Stimulated activated CD4-positive, alpha-beta T cell treated with anti-CD3 and anti-CD28 coated beads, Interleukin-1b, Interleukin-23, amount 100 ng/mL, for 48 hours (primary cell): ENCODE results near the gene GDF9.

Experiments used
- DNase-seq: peaks from one replicate; pipeline ENCODE4 v3.0.0-alpha.2; 2020

GDF9 gene

GRCh38 chr5:132834057-132834456, 32.2 kb downstream of the GDF9 start:
- no peak for DNase-seq

GRCh38 chr5:132832612-132833011, 33.7 kb downstream of the GDF9 start:
- no peak for DNase-seq

GRCh38 chr5:132831095-132831860, 35.0 kb downstream of the GDF9 start:
- no peak for DNase-seq

- DNase-seq: no peak
Measured at GRCh38 chr5:132830436-132831094, 35.7 kb downstream of the GDF9 start, which contains the start of gene SHROOM1. Gene SHROOM1, minus strand, starts transcription at chr5:132830647. Its CDS starts 4,507 bp downstream, at chr5:132826140.

- DNase-seq: peak; percentile 65
Measured at GRCh38 chr5:132829742-132830435, 36.4 kb downstream of the GDF9 start.

GRCh38 chr5:132828846-132829494, 37.3 kb downstream of the GDF9 start:
- DNase-seq: no peak

- no peak for DNase-seq
Measured at GRCh38 chr5:132827943-132828673, 38.2 kb downstream of the GDF9 start.

GRCh38 chr5:132826424-132827082, 39.7 kb downstream of the GDF9 start:
- DNase-seq: no peak

GRCh38 chr5:132825834-132826391, 40.4 kb downstream of the GDF9 start:
- no peak for DNase-seq

GRCh38 chr5:132825033-132825833, 41.0 kb downstream of the GDF9 start:
- DNase-seq: no peak

GRCh38 chr5:132824426-132824825, 41.8 kb downstream of the GDF9 start:
- no peak for DNase-seq

GRCh38 chr5:132823481-132824050, 42.7 kb downstream of the GDF9 start:
- no peak for DNase-seq

- DNase-seq: peak; percentile 26
Measured at GRCh38 chr5:132822650-132823480, 43.4 kb downstream of the GDF9 start.

GRCh38 chr5:132821791-132822190, 44.5 kb downstream of the GDF9 start:
- no peak for DNase-seq

- no peak for DNase-seq
Measured at GRCh38 chr5:132821350-132821749, 44.9 kb downstream of the GDF9 start.

- DNase-seq: peak; percentile 92
Measured at GRCh38 chr5:132820162-132820754, 46.0 kb downstream of the GDF9 start.

- DNase-seq: no peak
Measured at GRCh38 chr5:132819468-132819867, 46.8 kb downstream of the GDF9 start.

- no peak for DNase-seq
Measured at GRCh38 chr5:132817011-132817410, 49.3 kb downstream of the GDF9 start.

- DNase-seq: no peak
Measured at GRCh38 chr5:132816554-132816953, 49.7 kb downstream of the GDF9 start.
